Measurements from ENCODE around the gene GNG12. TPM values are rescaled to one million over a fixed set of nuclear protein-coding genes. Genes with fewer than 3 reads are reported as not detected.

Gene GNG12
- total RNA-seq, 5 donors from 2014 or later (not counting 1 experiment from before 2014, with no cell fraction given), result 0.26 to 0.44 (median 0.35) TPM; not detected in 2

DNA sequence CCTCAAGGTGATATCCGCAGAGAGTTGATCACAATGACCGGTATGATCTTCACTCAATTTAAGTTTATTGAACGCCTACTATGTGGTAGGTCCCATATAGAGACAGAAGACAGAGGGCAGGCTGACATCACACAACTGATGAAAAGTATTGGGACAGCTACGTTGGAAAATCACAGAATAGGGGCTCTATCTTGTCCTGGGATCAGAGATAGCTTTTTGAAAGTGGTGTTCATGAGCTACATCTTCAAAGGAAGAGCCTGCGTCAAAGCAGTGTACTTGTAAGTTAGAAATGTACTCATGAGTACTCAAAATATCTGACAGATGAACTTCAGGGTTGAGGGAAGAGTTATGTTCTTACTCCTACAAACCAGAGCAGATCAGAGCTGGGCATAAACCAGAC lies 93.9 kb downstream of the GNG12 start:
- Mint-ChIP-seq H3K36me3 (no peaks in the 10 kb centered on the region), H3K27me3 (peaks cover 0 to 2% of the 10 kb centered on the region in 2 donors), H3K4me1 (peaks cover 12 to 20% (median 18%) of the 10 kb centered on the region in 3 donors), H3K27ac (no peak overlapping the region), H3K4me3 (no peak overlapping the region), H3K9me3 (no peaks in the 10 kb centered on the region)
- 78% methylated on average over 3 of the region's 5 CpGs for WGBS (ENCODE audit: insufficient coverage)
- DNase-seq, result no peak
- no peaks in the 10 kb centered on the region for H3K27me3 ChIP-seq (replicated peaks in 1 of 2; ENCODE audit: control insufficient read depth in 2 of 2, extremely low read depth in 1 of 2, insufficient read depth in 2 of 2, low read length in 1 of 2)
- no peaks in the 10 kb centered on the region for H3K36me3 ChIP-seq (ENCODE audit: control insufficient read depth in 2 of 2, extremely low read depth in 1 of 2, insufficient read depth in 1 of 2, low read length in 1 of 2)
- no peak for ATAC-seq (replicated peaks in 1 of 4)
- ChIA-PET POLR2A (no interaction called here), CTCF (interaction anchor here (0.6 to 1.8 kb wide), 4 partner anchors 21 to 28 kb away, joined by 3 to 5 read pairs (median 4); no protein-coding TSS in a partner anchor)
- H3K4me3 ChIP-seq (ENCODE audit: control insufficient read depth in 1 of 2, extremely low read depth in 1 of 2, low read length in 1 of 2), result no peak overlapping the region
- H3K4me1 ChIP-seq (ENCODE audit: control insufficient read depth in 1 of 2, extremely low read depth in 1 of 2, insufficient read depth in 2 of 2, low read length in 2 of 2), result peaks cover 9 to 12% of the 10 kb centered on the region in 2 experiments
- no peak overlapping the region for H3K27ac ChIP-seq (ENCODE audit: low read length)
- H3K9me3 ChIP-seq, result no peaks in the 10 kb centered on the region

DNA sequence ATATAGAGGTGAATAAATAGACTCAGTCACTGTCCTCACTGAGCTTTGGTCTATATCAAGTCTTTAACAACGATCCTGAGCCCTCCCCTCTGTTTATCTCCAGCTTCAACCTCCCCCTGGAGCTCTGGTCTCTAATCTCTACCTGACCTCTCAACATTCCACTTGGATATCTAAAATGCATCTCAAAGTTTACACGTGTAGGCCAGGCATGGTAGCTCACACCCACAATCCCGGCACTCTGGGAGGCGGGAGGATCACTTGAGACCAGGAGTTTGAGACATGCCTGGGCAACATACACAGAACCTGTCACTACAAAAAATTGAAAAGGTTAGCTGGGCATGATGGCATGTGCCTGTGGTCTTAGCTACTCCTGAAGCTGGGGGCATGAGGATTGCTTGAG lies 94.9 kb downstream of the GNG12 start:
- H3K27me3 Mint-ChIP-seq, result no peaks in the 10 kb centered on the region
- ATAC-seq (replicated peaks in 1 of 4) (no peak), DNase-seq (no peak)
- H3K36me3 ChIP-seq (ENCODE audit: control insufficient read depth in 2 of 2, extremely low read depth in 1 of 2, insufficient read depth in 1 of 2, low read length in 1 of 2), result no peaks in the 10 kb centered on the region
- H3K4me3 ChIP-seq (ENCODE audit: control insufficient read depth in 1 of 2, extremely low read depth in 1 of 2, low read length in 1 of 2), result no peak overlapping the region
- no peaks in the 10 kb centered on the region for H3K9me3 Mint-ChIP-seq
- H3K4me1 Mint-ChIP-seq, result peaks cover 12 to 26% (median 25%) of the 10 kb centered on the region in 3 donors
- H3K36me3 Mint-ChIP-seq, result no peaks in the 10 kb centered on the region
- no peaks in the 10 kb centered on the region for H3K27me3 ChIP-seq (replicated peaks in 1 of 2; ENCODE audit: control insufficient read depth in 2 of 2, extremely low read depth in 1 of 2, insufficient read depth in 2 of 2, low read length in 1 of 2)
- no peak overlapping the region for H3K4me3 Mint-ChIP-seq
- no peak overlapping the region for H3K27ac Mint-ChIP-seq
- no peak overlapping the region for H3K27ac ChIP-seq (ENCODE audit: low read length)
- CTCF ChIA-PET, result interaction anchor here (1.0 to 1.8 kb wide), 2 partner anchors 22 to 27 kb away, joined by 4 read pairs; no protein-coding TSS in a partner anchor
- POLR2A ChIA-PET, result no interaction called here
- WGBS (ENCODE audit: insufficient coverage), result 90% methylated on average over 2 of the region's 4 CpGs
- H3K4me1 ChIP-seq (ENCODE audit: control insufficient read depth in 1 of 2, extremely low read depth in 1 of 2, insufficient read depth in 2 of 2, low read length in 2 of 2), result peaks cover 12 to 18% of the 10 kb centered on the region in 2 experiments
- no peaks in the 10 kb centered on the region for H3K9me3 ChIP-seq

DNA sequence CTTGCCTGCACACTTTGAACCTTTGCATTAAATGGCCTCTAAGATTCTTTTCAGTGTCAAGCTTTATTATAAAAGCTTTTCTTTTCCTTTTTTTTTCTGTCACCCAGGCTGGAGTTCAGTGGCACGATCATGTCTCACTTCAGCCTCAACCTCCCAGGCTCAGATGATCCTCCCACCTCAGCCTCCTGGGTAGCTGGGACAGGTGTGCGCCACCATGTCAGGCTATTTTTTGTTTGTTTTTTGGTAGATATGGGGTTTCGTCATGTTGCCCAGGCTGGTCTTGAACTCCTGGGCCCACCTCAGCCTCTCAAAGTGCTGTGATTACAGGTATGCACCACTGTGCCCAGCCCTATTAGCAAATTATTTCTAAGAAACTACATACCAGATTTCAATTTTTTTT lies 95.4 kb downstream of the GNG12 start:
- Histone ChIP-seq H3K4me3 (ENCODE audit: control insufficient read depth in 1 of 2, extremely low read depth in 1 of 2, low read length in 1 of 2) (no peak overlapping the region), H3K36me3 (ENCODE audit: control insufficient read depth in 2 of 2, extremely low read depth in 1 of 2, insufficient read depth in 1 of 2, low read length in 1 of 2) (no peaks in the 10 kb centered on the region), H3K9me3 (no peaks in the 10 kb centered on the region), H3K27me3 (replicated peaks in 1 of 2; ENCODE audit: control insufficient read depth in 2 of 2, extremely low read depth in 1 of 2, insufficient read depth in 2 of 2, low read length in 1 of 2) (no peaks in the 10 kb centered on the region), H3K4me1 (ENCODE audit: control insufficient read depth in 1 of 2, extremely low read depth in 1 of 2, insufficient read depth in 2 of 2, low read length in 2 of 2) (peaks cover 12 to 19% of the 10 kb centered on the region in 2 experiments), H3K27ac (ENCODE audit: low read length) (no peak overlapping the region)
- WGBS (ENCODE audit: insufficient coverage), result no CpG with 5 or more reads among the region's 3 CpGs
- Mint-ChIP-seq H3K27me3 (no peaks in the 10 kb centered on the region), H3K9me3 (no peaks in the 10 kb centered on the region), H3K27ac (no peak overlapping the region), H3K4me3 (no peak overlapping the region), H3K36me3 (no peaks in the 10 kb centered on the region), H3K4me1 (peaks cover 12 to 26% (median 25%) of the 10 kb centered on the region in 3 donors)
- CTCF ChIA-PET, result interaction anchor here (0.7 to 1.1 kb wide), 3 partner anchors 28 to 177 kb away, joined by 3 to 4 read pairs (median 3); no protein-coding TSS in a partner anchor
- POLR2A ChIA-PET, result no interaction called here
- DNase-seq (no peak), ATAC-seq (replicated peaks in 1 of 4) (no peak)

DNA sequence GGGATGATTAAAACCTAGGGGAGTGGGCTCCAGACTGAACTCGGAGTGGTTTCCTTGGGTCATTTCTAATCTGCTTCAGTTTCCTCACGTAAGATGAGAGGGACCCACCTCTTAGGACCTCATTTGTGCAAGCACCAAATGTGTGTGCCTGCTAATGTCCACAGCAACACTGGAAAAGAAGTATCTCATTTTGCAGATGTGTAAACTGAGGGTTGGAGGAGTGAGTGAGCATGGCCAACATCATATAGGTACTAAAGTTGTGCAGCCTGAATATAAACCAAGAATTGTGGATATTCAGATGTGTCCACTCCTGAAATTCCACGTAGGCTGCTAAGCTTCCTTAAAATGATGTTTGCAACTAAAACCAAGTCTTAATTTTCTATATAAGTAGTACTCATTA lies 96.5 kb downstream of the GNG12 start:
- H3K4me1 ChIP-seq (ENCODE audit: control insufficient read depth in 1 of 2, extremely low read depth in 1 of 2, insufficient read depth in 2 of 2, low read length in 2 of 2), result peaks cover 12 to 19% of the 10 kb centered on the region in 2 experiments
- Mint-ChIP-seq H3K9me3 (no peaks in the 10 kb centered on the region), H3K27me3 (no peaks in the 10 kb centered on the region), H3K36me3 (no peaks in the 10 kb centered on the region), H3K4me1 (peaks cover 12 to 26% (median 25%) of the 10 kb centered on the region in 3 donors), H3K27ac (peak overlapping the region; percentile 81 to 96), H3K4me3 (peak overlapping the region in 1 of 3 donors; percentile 73)
- H3K27me3 ChIP-seq (replicated peaks in 1 of 2; ENCODE audit: control insufficient read depth in 2 of 2, extremely low read depth in 1 of 2, insufficient read depth in 2 of 2, low read length in 1 of 2), result no peaks in the 10 kb centered on the region
- DNase-seq (no peak), ATAC-seq (replicated peaks in 1 of 4) (no peak)
- WGBS (ENCODE audit: insufficient coverage), result 93% methylated on average over 2 of the region's 3 CpGs
- H3K36me3 ChIP-seq (ENCODE audit: control insufficient read depth in 2 of 2, extremely low read depth in 1 of 2, insufficient read depth in 1 of 2, low read length in 1 of 2), result no peaks in the 10 kb centered on the region
- no peaks in the 10 kb centered on the region for H3K9me3 ChIP-seq
- peak overlapping the region; percentile 44 for H3K27ac ChIP-seq (ENCODE audit: low read length)
- ChIA-PET CTCF (interaction anchor here (0.6 to 1.1 kb wide), 3 partner anchors 58 to 1093 kb away, joined by 3 read pairs; no protein-coding TSS in a partner anchor), POLR2A (no interaction called here)
- no peak overlapping the region for H3K4me3 ChIP-seq (ENCODE audit: control insufficient read depth in 1 of 2, extremely low read depth in 1 of 2, low read length in 1 of 2)

DNA sequence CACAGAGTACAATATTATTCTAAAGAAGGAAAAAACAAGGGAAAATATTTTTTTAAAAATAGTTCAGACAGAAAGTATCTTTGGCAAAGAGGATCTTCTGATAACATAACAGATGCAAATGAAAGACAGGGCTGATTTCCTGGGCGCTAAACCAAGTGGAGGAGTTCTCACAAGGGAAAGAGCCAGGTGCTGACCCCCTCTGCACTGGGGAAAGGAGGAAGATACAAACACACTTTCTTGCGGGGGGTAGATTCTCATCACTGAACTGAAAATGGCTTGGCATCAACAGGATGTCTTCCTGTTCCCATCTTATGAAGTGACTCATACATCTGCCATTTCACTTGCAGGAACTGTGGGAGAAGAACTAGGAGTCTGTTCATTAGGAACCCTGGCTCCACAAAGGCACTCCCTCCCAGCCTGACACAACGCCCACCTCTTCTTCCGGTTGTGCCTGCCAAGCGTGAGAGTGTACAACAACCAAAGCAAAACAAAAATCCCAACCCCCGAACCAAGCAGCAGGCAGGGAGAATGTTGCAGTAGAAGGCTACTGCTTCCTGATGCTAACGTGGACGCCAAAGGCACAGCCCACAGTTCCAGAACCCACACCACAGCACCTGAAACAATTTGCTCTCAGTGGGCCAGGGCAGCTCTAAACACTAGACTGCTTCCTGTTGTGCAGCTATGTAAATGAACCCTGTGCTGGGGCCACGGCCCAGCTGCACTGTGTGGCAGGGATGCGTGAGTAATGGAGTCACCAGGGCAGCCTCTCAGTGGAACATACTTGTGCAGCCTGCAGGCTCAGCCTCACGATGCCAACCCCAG lies 97.2 kb downstream of the GNG12 start:
- no peaks in the 10 kb centered on the region for H3K9me3 ChIP-seq
- peak overlapping the region; percentile 81 to 96 for H3K27ac Mint-ChIP-seq
- 4% methylated on average over 7 of the region's 11 CpGs for WGBS (ENCODE audit: insufficient coverage)
- H3K36me3 ChIP-seq (ENCODE audit: control insufficient read depth in 2 of 2, extremely low read depth in 1 of 2, insufficient read depth in 1 of 2, low read length in 1 of 2), result no peaks in the 10 kb centered on the region
- peaks cover 12 to 19% of the 10 kb centered on the region in 2 experiments for H3K4me1 ChIP-seq (ENCODE audit: control insufficient read depth in 1 of 2, extremely low read depth in 1 of 2, insufficient read depth in 2 of 2, low read length in 2 of 2)
- ATAC-seq (replicated peaks in 1 of 4) (peak; percentile 90 to 98 (median 96)), DNase-seq (peak in 32 of 35 experiments; percentile 4 to 53 (median 19))
- no peaks in the 10 kb centered on the region for H3K36me3 Mint-ChIP-seq
- POLR2A ChIA-PET, result no interaction called here
- peak overlapping the region; percentile 44 for H3K27ac ChIP-seq (ENCODE audit: low read length)
- H3K27me3 ChIP-seq (replicated peaks in 1 of 2; ENCODE audit: control insufficient read depth in 2 of 2, extremely low read depth in 1 of 2, insufficient read depth in 2 of 2, low read length in 1 of 2), result no peaks in the 10 kb centered on the region
- H3K9me3 Mint-ChIP-seq, result no peaks in the 10 kb centered on the region
- CTCF ChIA-PET, result no interaction called here
- peak overlapping the region; percentile 49 to 73 (median 50) for H3K4me3 Mint-ChIP-seq
- no peaks in the 10 kb centered on the region for H3K27me3 Mint-ChIP-seq
- H3K4me3 ChIP-seq (ENCODE audit: control insufficient read depth in 1 of 2, extremely low read depth in 1 of 2, low read length in 1 of 2), result peak overlapping the region; percentile 15 to 35
- H3K4me1 Mint-ChIP-seq, result peaks cover 12 to 26% (median 25%) of the 10 kb centered on the region in 3 donors

DNA sequence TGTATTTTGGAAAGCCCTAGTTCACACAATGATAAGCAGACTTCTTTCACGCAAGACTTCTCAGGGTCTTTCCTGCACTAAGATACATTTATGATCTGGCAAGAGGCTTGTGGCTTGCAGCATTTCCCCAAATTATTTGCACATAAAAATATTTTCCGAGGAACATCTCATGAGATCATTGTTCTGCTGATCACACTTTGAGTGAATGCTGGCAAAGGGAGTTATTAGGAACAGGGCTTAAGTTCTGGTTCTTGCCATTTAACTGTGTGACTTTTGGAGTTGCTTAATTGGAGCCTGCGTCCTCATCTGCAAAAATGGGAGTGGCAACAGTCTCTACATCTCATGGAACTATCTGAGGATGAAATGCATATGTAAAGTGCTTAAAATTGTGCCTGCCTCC lies 98.1 kb downstream of the GNG12 start:
- no peaks in the 10 kb centered on the region for H3K27me3 Mint-ChIP-seq
- Histone ChIP-seq H3K36me3 (ENCODE audit: control insufficient read depth in 2 of 2, extremely low read depth in 1 of 2, insufficient read depth in 1 of 2, low read length in 1 of 2) (no peaks in the 10 kb centered on the region), H3K27ac (ENCODE audit: low read length) (no peak overlapping the region), H3K27me3 (replicated peaks in 1 of 2; ENCODE audit: control insufficient read depth in 2 of 2, extremely low read depth in 1 of 2, insufficient read depth in 2 of 2, low read length in 1 of 2) (no peaks in the 10 kb centered on the region), H3K9me3 (no peaks in the 10 kb centered on the region), H3K4me3 (ENCODE audit: control insufficient read depth in 1 of 2, extremely low read depth in 1 of 2, low read length in 1 of 2) (no peak overlapping the region), H3K4me1 (ENCODE audit: control insufficient read depth in 1 of 2, extremely low read depth in 1 of 2, insufficient read depth in 2 of 2, low read length in 2 of 2) (peaks cover 12 to 19% of the 10 kb centered on the region in 2 experiments)
- ATAC-seq (replicated peaks in 1 of 4) (no peak), DNase-seq (no peak)
- H3K4me1 Mint-ChIP-seq, result peaks cover 12 to 26% (median 25%) of the 10 kb centered on the region in 3 donors
- no peaks in the 10 kb centered on the region for H3K9me3 Mint-ChIP-seq
- peak overlapping the region in 1 of 2 donors; percentile 96 for H3K27ac Mint-ChIP-seq
- ChIA-PET CTCF (no interaction called here), POLR2A (no interaction called here)
- no peak overlapping the region for H3K4me3 Mint-ChIP-seq
- H3K36me3 Mint-ChIP-seq, result no peaks in the 10 kb centered on the region
- WGBS (ENCODE audit: insufficient coverage), result no CpG with 5 or more reads among the region's 3 CpGs
